GM11168 (cell line): ENCODE results near the gene CADM1.

Experiments
- in situ Hi-C: fragments of 300-500 bp; cut with MboI; formaldehyde crosslinking; loops from one replicate; pipeline ENCODE4 v1.12.0; 2022; ENCODE audit warnings: low sequenced_read_pairs; ENCODE audit not compliant: unreplicated experiment

The CADM1 gene

GRCh38 chr11:115365907-115366306, 138.3 kb downstream of the CADM1 start:
- in situ Hi-C loops = no loop called here

DNA sequence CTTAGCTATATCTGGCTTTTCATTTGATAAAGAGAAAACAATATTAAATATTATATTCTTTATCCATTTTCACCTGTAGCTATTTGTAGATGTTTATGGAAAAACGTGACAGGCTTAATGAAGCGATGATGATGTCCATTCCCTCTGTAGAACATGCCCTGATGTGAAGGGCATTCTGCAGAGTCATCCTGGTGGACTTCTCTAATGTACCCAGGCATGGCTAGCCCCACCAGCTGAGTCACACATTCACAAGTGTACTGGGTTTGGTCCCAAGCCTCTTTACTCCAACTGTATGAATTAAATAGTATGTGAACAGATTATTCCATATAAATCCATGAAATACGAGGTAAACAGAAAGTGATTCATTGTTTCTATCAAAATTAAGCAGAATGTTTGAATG, 139.3 kb downstream of the CADM1 start:
- in situ Hi-C loops = no loop called here

GRCh38 chr11:115363921-115364320, 140.3 kb downstream of the CADM1 start:
- in situ Hi-C loops = no loop called here

- in situ Hi-C loops = no loop called here
Observed at GRCh38 chr11:115363426-115363825, 140.8 kb downstream of the CADM1 start.

DNA sequence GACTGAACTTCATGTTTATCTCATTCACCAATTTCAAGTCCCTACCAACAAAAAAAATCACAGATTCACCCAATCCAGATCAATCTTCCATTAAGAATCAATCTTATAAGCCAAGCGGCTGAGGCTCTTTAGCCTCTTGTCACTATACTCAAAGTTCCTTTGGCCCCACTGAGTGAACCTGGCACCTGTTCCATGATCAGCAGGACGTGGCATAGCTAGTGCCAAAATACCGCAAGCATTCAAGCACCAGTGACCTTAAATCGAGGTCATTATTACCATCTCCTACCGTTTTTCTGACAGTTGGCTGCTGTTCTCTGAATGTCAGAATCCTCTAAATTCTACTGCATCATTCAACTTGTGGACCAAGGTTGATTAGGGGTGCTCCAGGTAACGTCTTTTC, 141.2 kb downstream of the CADM1 start:
- in situ Hi-C loops = no loop called here

- in situ Hi-C loops = no loop called here
Observed at GRCh38 chr11:115361025-115361424, 143.2 kb downstream of the CADM1 start.

- in situ Hi-C loops = no loop called here
Observed at GRCh38 chr11:115360186-115360824, 143.9 kb downstream of the CADM1 start.

GRCh38 chr11:115357066-115357465, 147.1 kb downstream of the CADM1 start:
- in situ Hi-C loops = no loop called here

DNA sequence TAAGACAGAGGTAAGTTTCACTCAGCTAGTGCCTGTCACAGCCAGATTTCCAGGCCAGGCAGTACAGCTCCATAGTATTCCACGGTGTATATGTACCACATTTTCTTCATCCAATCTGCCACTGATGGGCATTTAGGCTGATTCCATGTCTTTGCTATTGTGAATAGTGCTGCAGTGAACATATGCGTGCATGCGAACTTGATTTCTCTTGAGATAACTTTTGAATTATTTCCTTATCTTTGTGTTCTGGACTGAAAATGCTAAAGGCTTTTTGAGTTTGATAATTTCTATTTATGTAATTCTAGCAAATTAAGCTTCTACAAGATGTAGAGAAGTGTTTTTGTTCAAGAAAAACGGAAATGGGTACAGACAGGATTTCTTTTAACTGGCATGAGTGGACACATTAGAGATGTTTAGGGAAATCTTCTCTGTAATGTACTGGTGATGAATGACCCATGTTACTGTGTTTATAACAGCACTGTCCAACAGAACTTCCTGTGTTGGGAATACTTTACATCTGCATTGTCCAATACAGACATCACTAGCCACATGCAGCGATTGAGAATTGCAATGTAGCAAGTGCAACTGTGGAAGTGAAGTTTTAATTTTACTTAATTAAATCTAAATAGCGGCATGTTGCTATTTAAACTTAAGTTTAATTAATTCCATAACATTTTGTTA, 151.3 kb downstream of the CADM1 start:
- in situ Hi-C loops = no loop called here

DNA sequence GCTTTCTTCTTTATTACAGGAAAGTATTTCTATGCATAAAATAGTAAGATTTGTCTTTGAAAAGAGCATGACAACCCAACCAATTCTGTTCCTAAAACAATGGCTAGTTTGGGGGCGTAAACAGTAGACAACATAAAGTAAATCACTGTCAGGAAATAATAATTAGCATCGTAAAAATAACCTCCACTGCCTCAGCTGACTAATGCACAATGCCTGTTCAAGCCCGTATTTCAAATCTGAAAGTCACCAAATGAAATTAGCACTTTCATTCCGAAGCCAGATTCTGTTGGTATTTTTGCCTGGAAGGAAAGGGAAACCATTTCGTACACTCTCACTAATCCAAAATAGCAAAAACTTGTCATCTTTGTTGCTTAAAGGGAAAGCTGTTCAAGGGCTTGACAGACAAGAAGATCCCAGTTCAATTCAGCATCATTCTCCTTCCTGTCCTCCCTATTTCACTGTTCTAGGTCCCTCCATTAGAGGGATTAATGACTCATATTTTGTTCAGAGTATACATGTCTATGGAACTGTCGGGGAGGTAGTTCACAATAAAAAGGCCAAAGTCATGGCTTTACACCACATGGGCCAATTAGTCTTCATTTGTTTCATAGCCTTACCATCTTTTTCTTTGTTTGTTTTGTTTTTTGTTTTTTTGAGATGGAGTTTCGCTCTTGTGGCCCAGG, 154.7 kb downstream of the CADM1 start:
- in situ Hi-C loops = no loop called here

GRCh38 chr11:115348416-115348815, 155.8 kb downstream of the CADM1 start:
- in situ Hi-C loops = no loop called here

DNA sequence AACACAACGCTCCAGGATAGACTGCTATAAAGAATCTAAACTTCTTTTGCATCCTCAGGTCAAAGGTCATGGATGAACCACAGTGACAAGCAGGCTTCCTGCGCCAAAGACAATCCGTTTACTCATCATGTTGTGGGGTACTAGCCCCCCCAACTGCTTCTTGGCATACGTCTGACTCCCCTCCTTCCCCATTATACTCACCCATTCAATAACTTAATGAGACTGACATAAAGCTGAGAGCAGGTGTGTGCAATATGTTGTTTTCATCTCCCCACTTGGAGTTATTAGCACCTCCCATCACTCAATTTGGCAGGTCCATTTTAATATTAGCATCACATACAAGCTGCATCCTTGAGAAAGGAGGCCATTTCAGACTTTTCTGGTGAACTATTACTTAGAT, 157.1 kb downstream of the CADM1 start:
- in situ Hi-C loops = no loop called here

GRCh38 chr11:115345840-115346239, 158.4 kb downstream of the CADM1 start:
- in situ Hi-C loops = no loop called here

DNA sequence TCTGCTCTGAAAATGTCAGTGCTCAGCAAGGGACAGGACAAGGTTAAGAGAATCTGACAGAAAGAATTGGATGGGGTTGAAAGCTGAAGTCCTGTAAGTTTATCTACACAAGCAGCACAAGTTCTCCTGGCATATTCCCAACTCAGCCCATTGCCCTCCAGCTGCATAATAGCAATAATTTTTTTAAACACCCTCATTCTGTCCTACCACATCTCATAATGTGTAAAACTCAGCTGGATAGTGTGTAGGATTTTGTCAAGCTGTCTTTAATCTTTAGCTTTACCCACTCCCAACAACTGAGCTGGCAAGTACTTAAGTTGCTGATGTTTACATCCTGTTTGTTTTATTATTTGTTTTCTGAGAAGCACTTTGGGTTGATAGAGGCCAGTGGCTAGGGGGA, 158.9 kb downstream of the CADM1 start:
- in situ Hi-C loops = no loop called here

DNA sequence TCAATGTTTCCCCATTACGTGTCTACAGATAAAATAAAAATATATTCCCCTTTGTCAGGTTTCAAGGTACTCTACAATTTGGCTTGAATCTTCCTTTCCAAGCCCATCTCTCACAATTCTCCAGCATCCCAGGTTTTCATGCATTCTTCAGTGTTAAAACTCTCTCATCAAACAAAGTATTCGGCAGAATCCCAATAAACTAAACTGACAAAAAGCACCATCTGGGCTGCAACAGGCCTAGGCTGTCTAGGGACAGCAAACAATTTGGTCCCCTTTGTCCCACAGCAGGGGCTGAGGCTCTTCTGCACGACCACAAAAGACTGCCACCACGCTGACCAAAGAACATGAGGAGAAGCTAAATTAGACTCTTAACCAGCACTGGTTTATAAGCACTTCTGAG, 159.4 kb downstream of the CADM1 start:
- in situ Hi-C loops = no loop called here

DNA sequence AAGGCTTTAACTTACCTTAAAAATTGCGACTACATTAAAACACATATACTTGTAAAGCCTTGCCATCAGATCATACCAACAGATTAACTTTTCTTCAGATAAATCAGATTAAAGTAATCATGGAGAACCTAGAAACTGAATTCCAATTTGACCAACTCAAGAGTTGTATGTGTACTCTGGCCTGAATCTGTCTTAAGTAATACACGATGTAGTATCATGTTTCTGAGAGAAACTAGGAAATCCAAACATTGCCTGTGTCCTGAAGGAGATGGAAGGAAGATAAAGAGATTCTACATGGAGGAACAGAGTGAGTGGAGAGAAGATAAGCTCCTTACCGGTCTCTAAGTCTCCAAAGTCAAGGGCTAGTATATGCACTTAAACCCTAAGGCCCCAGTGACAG, 162.1 kb downstream of the CADM1 start:
- in situ Hi-C loops = no loop called here

- in situ Hi-C loops = no loop called here
Observed at GRCh38 chr11:115340874-115341273, 163.3 kb downstream of the CADM1 start.

DNA sequence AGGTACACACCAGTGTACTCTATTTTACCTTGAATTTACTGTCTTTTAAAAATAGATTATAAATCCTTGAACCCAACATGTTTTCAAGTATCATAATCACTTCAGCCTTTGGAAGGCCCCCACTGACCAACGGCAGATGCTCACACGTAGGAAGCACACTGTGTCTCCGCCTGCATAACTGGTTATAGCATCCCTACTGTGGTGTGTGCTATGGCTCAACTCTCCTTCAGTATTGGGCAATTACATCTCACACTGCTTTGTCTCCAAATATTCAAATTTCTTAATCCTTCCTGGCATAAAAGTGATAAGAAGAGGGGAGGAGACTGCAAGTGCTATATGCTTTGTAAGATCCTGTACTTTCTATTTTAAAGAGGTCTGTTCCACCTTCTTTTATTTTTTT, 165.7 kb downstream of the CADM1 start:
- in situ Hi-C loops = loop anchor here (10.0 kb wide), 1 partner anchor 936 kb away; no protein-coding TSS in a partner anchor

DNA sequence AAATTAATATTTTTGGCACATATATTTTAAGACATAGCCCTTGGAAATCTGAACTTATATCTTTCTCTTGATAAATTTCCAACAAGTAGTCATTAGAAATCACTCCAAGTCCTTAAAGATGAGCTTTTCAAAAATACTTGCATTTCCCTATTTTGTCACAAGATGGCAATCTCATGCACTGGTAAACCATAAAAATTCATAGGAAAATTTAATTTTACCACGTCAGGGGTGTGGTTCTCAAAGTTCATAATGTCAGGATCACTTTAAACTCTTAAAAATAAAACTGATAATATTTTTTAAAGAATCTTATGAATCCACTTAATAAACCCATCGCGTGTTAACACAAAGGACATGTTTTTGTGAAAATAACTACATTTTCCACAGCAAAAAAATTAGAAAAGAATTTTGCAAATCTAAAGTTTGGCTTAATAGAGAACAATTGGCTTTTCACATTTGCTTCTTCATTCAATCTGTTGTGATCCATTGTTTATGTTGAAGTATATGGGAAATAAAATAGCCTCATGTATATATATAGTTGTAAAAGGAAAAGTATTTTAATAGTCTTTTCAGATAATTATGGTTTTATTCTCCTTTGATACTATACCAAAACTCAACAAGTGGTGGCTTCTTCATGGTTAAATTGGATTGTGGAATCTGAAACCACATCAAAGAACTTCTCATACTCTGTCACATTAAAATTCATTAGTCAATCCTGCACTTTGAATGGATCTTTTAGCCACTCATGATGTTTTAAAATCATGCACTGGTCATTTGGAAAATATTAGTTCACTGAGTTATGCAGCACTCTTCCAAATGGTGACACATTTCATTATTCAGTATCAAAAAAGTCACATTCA, 169.1 kb downstream of the CADM1 start:
- in situ Hi-C loops = loop anchor here (10.0 kb wide), 1 partner anchor 940 kb away; no protein-coding TSS in a partner anchor

GRCh38 chr11:115333949-115334348, 170.3 kb downstream of the CADM1 start:
- in situ Hi-C loops = loop anchor here (10.0 kb wide), 1 partner anchor 941 kb away; no protein-coding TSS in a partner anchor
